ENCODE data around the gene YAF2.
A peak's percentile ranks its signal among the peaks of the same experiment; 100 is the strongest.
"Not testable (repeated sequence)": the region's sequence is repeated elsewhere in the genome, so short reads cannot be mapped to it uniquely, and the experiment has no call there.

YAF2 gene

DNA sequence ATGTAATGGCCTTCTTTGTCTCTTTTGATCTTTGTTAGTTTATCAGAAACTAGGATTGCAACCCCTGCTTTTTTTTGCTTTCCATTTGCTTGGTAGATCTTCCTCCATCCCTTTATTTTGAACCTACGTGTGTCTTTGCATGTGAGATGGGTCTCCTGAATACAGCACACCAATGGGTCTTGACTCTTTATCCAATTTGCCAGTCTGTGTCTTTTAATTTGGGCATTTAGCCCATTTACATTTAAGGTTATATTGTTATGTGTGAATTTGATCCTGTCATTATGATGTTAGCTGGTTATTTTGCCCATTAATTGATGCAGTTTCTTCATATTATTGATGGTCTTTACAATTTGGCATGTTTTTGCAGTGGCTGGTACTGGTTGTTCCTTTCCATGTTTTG, 14.6 kb upstream of the YAF2 start:
- not testable (repeated sequence) for DNase-seq

DNA sequence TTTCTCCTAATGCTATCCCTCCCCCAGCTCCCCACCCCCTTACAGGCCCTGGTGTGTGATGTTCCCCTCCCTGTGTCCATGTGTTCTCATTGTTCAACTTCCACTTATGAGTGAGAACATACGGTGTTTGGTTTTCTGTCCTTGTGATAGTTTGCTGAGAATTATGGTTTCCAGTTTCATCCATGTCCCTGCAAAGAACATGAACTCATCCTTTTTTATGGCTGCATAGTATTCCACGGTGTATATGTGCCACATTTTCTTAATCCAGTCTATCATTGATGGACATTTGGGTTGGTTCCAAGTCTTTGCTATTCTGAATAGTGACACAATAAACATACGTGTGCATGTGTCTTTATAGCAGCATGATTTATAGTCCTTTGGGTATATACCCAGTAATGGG, 11.0 kb upstream of the YAF2 start:
- DNase-seq, result not testable (repeated sequence)

DNA sequence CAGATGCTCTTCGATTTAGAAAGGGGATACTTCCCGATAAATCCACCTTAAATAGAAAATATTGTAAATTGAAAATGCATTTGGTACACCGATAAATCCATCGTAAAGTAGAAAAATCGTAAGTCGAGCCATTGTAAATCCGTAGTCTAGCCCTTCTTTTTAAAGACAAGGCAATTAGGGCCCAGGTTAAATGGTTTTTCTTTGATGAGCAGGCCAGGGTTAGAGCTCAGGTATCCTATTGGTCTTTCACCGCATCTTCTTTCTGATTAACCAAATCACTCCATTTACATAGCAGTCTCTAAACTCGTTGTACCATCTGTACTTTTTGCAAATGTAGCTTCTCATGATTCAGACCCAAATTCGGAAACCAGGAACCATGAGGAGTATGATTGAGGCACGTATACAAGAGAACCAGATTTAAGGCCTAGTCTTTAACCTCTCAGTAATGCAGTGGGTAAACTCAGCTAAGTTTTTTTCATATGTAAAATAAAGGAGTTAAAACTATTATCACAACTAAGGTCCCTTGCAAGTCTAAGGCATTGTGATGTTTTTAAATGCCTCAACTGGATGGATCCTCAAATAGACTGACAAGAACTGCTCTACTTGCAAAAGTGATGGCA, 2.2 kb upstream of the YAF2 start:
- DNase-seq, result no peak

DNA sequence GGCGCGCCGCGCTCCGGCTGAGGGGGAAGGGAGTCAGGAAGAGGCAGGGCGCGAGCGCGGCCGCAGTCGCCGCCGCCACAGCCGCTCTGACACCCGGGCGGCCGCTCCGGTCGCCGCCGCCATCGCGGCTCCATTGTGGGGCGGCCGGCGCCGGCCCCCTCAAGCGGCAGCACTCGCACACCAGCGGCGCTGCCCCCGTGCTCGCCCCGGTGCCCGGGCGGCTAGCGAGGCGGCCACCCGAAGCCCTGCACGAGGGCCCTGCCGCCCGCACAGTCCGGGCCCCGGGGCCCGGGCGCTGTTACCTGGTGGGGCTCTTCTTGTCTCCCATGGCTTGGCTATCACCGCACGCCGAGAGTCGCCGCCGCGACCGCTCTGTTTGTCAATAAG, 202 bp downstream of the YAF2 start:
- no peak for DNase-seq

DNA sequence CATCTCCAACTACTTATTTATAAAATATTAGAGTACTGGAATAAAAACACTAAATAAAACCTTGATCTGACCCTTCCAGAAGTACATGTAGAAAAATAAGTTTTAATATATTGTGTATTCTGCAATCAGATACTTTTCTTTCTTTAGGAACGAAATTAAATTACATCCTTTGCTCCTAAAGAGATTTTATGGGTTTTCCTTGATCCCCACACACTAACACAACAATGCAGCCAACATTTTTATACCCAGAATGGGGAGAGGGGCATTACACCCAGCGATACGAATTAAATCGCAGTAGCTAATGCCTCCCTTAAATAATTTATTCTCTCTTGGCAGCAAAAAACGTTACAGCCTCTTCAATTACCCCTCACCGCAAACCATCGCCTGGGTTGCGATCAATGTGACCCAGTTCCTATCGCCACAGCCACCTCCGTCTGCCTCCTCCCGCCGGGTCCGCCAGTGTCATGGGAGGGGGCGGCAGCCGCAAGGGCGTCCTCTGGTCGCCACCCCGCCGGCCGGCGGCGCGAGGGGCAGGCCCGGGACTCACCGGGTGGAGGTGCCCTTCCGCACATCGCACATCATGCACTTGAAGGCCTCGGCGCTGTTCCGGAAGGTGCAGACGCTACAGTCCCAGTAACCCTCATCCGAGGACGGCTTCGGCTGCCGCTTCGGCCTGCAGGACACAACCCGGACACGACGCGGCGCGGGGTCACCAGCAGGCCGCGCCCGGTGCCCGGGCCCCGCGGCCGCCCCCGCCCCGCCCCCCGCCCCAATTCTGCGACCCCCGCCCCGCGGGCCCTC, 796 bp downstream of the YAF2 start:
- peak; percentile 77 for DNase-seq

DNA sequence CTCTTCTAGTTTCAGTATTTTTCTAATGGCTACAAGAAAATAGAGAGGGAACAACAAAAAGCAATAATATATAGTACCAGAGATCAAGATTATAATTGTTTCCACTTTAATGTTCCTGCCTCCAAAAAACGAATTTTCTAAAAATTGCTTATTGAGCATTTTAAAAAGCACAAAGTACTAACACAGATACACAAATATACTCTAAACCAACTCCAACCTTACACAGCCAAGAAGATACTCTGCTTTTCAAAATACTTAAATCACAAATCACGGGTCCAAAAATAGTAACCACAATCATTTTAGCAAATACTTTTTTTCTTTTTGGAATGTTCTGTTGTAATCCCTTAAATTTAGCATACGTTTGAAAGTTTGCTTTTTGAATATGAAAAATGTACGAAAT, 2.0 kb downstream of the YAF2 start:
- no peak for DNase-seq

DNA sequence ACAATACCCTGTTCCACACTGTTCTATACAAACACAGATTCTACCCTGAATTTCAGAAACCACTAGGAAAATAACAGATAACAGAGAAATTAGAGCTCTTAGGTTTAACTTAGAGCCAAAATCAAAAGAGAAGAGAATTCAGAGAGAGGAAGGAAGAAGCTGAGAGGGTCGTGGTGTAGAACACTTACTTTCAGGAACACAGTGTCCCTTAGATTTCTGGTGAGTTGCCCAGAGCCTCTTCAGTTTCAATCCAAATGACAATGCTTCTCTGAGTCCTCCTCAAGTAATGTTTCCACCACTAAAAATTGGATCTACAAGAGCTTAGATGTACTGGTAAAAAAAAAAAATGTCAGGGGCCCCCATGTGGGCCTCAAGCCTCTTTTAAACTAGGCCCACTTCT, 2.6 kb downstream of the YAF2 start:
- DNase-seq, result no peak

DNA sequence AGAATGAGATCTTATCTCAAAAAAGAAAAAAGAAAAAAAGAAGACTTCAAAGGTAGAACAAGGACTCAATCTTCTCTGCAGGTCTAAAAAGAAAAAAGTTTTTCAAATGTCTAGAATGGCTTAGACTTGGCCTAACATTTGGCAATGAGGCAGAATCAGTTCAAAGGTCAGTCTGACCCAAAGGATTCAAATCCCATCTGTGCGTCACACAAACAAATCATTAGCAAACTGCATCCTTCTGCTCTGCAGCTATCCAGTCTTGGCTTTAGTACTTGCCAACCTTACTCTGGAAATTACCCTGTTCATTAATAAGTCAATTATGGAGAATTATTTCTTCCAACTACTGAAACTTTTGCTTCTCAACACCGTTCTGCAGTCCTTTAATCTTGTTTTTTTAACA, 3.1 kb downstream of the YAF2 start:
- DNase-seq, result no peak

DNA sequence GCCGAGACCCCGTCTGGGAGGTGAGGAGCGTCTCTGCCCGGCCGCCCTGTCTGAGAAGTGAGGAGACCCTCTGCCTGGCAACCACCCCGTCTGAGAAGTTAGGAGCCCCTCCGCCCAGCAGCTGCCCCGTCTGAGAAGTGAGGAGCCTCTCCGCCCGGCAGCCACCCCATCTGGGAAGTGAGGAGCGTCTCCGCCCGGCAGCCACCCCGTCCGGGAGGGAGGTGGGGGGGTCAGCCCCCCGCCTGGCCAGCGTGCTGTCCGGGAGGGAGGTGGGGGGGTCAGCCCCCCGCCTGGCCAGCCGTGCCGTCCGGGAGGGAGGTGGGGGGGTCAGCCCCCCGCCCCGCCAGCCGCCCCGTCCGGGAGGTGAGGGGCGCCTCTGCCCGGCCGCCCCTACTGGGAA, 10.5 kb downstream of the YAF2 start:
- DNase-seq, result not testable (repeated sequence)

DNA sequence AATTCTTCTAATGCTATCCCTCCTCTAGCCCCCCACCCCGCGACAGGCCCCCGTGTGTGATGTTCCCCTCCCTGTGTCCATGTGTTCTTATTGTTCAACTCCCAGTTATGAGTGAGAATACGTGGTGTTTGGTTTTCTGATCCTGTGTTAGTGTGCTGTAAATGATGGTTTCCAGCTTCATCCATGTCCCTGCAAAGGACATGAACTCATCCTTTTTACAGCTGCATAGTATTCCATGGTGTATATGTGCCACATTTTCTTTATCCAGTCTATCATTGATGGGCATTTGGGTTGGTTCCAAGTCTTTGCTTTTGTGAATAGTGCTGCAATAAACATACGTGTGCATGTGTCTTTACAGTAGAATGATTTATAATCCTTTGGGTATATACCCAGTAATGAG, 13.5 kb downstream of the YAF2 start:
- DNase-seq, result not testable (repeated sequence)

DNA sequence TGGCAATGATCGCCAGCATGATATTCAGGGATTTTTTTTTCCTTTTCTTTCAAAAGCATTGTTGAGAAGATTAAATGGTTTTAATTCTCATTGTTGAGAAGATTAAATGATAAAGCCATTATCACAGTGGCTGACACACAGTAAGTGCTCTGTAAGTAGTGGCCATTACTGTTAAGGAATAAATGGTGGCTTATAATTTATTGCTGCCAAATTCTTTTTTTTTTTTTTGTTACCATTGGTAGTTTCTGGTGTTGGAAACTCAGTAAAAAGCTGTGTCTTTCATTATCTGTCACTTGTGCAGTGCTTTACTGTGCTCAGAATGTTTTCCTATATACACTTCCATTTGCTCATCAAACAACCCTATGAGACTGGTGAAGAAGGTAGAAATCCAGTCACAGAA, 15.3 kb downstream of the YAF2 start:
- no peak for DNase-seq

DNA sequence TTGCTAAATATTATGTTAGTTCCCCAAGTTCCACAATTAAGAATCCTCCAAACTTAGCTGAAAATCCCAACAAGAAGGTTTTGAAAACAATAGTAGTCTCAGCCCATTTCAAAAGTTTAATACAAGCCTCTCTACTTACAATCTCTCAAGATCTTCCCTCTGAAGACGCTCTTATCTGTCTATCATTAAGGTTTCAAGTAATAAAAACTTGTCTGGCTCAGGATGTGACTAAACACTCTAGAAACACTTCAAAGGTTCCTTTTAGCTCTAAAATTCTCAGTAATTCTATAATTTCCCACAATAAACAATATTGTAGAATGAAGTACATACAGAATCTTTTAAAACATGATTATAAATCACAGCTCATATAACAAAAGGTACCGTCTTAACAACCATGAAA, 16.3 kb downstream of the YAF2 start:
- DNase-seq, result no peak

DNA sequence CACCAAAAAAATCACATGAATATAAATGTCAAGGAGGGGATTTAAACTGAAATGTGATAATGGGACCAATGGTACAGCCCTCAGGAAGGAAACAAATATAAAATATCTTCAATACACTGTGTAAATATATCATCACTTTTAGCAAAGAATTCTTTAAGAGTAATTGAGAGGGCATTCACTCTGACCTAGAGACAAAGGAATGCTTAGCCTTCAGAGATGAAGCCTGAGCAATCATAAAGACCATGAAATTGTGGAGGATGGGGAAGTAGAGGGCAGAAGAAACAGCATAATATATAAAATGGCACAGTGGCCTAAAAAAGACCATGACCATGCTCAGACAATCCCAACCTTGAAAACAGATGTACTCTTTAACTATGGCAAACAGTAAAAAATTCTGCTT, 20.4 kb downstream of the YAF2 start:
- no peak for DNase-seq

DNA sequence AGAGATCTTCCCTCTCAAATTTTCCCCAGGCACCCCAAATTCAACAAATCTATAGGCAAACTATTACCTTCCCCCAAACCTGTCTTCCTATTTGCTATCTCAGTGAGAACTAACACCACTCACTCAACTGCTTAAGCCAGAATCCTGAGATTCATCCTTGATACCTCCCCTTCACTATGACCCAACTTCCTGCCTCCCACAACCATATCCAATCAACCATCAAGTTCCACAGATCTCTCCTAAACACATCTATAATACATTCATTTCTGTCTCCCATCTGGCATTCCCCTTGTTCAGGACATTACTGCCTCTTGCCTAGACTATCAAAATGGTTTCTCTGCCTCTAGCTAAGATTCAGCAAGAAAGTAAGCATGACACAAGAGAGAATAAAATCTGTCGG, 21.3 kb downstream of the YAF2 start:
- no peak for DNase-seq

DNA sequence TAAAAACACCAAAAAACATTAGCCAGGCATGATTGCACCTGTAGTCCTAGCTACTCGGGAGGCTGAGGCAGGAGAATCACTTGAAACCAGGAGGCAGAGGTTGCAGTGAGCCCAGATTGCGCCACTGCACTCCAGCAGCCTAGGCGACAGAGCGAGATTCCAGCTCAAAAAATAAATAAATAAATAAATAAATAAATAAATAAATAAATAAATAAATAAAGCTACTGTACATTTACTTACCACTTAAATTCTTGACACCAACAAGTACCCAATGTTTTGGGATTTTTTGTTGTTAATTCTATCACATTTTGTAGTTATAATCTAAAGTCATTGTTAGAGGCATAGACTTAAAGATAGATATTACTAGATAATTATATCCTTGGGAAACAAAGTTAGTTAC, 22.3 kb downstream of the YAF2 start:
- DNase-seq, result not testable (repeated sequence)

DNA sequence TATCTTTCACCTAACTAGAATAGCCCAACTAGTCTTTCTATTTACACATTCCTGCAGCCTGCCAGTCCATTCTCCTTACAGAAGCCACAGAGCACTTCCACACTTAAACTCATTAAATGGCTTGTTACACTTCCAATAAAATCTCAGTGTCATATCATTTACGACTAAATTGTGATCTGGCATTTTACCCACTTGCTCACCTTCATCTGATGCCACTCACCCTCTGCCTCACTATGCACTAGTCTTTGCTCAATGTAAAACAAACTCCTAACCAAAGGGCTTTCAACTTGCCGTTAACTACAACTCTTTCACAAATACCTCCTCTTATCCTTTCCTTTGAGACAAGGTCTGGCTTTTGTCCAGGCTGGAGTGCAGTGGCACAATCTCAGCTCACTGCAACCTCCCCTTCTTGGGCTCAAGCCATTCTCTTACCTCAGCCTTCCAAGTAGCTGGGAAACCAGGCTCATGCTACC, 24.1 kb downstream of the YAF2 start:
- DNase-seq, result no peak

DNA sequence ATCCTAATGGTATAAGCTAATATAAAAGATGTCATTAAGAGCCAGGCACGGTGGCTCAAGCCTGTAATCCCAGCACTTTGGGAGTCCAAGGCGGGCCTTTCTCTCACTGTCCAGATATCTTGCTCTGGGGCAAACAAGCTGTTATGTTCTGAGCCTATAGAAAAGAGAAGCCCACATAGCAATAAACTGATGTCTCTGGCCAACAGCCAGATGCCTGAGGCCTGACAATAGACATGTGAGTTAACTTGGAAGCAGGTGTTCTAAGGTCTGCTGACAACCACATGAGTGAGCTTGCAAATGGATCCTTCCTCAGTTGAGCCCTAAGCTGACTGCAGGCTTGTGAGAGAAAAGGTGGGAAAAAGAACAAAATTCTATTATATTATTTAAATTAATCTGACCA, 25.0 kb downstream of the YAF2 start:
- peak; percentile 66 for DNase-seq

DNA sequence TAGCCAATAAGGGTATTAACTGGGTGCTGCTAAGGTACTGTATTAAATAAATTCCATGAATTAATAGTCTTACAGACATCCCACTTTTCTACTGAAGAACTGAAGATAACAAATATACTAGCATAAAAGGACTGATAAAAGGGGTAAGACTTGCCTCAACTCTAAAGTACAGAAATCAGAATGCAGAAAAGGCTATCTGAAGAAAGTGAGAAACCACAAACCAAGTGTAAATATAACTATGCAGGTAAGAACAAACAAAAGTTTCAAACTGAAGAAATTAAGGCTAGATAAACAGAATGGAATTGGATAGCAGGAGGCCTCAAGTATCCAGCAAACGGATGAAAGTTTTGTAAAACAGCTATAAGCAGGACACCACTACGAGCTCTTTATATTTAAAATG, 29.5 kb downstream of the YAF2 start:
- DNase-seq, result no peak

DNA sequence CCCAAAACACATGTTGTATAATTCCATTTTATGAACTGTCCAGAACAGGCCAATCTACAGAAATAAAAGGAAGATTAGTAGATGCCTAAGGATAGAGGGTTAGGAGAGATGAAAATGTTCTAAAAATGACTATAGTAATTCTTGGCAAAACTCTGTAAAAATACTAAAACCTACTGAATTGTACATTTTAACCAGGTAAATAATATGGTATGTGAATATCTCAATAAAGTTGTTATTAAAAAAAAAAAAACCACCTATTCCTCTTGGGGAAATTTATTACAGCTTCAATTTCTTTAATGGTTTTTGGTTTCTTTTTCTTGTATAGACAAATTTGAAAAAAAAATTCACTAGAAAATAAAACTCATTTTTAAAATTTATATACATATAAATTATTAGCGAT, 33.2 kb downstream of the YAF2 start:
- no peak for DNase-seq

DNA sequence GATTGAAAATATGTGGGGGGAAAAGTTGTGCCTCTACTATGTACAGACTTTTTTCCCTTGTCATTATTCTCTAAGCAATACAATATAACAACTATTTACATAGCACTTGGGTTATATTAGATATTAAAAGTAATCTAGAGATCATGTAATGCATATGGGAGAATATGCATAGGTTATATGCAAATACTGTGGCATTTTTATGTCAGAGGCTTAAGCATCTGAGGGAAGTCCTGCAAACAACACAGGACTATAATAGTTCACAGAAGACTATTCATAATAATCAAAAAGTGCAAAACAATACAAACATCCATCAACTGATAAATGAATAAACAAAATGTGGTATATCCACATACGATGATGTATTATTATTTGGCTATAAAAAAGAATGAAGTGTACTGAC, 33.7 kb downstream of the YAF2 start:
- no peak for DNase-seq

DNA sequence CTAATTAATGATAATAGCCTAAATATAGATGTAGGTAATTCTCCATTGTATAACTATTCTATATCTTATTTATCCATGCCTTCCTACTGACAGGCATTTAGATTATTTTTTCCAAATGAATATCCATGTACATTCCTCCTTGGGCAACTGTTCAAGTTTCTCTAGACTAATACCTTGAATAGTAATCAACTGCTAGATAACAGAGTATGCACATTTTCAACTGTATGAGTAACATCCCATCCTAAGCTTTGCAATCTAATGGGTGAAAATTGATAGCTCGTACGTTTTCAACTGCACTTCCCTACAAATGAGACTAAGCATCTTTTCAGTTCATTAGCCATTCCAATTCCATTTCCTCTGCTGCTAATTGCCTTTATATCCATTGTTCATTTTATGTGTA, 37.0 kb downstream of the YAF2 start:
- no peak for DNase-seq

DNA sequence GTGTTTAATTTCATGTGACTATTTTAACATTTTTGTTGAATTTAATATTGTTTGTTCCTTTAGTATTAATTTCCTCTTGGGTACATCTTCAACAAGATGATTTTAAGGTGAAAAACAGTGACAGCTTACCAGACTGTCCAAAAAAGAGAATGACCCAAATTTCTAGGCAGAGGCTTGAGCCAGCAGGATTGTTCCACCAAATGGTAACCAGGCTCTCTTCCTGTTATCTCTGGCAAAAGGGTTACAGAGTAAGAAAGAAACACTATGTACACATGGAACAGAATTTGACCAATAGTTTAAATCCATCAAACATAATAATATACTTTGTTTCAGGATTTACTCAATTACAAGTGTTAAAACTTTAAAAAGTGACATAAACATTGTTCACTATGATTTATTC, 39.0 kb downstream of the YAF2 start:
- DNase-seq, result no peak

DNA sequence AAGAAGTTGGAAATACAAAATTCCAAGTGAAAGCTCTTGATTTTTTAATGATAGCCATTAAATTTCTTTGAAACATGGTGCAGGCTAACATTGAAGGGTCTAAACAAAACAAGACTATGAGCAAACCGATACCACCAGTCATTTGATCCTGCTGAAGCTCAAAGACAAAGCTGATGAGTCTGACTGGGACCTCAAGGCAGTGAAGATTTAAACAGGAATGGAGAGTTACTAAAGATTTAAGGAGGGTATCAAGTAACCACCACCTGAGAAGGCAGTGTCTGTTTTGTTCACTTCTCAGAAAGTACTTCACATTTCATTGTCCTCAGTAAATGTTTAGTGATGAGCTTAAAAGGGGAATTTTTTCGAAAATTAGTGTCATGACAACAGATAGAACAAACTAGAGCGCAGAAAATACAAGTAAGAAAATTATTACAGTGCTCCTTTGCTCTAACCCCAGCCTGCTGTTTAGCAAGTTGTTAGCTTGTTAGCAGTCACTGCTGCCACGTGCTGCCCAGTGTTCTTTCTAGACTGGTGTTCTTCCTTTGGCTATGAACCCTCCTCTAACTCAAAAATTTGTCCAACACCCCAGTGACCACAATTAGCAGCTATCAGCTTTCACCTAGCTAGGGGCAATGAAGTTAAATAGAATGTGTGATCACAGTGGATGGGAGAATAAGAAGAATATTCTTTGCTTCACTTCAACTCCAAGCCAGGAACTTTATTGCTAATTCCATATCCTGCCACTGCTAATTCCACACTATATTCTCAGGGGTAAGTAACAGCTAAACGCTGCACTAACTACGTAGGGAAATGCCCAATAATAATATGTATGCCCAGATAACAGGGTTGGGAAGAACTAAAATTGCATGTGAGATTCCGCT, 41.1 kb downstream of the YAF2 start:
- DNase-seq, result no peak

DNA sequence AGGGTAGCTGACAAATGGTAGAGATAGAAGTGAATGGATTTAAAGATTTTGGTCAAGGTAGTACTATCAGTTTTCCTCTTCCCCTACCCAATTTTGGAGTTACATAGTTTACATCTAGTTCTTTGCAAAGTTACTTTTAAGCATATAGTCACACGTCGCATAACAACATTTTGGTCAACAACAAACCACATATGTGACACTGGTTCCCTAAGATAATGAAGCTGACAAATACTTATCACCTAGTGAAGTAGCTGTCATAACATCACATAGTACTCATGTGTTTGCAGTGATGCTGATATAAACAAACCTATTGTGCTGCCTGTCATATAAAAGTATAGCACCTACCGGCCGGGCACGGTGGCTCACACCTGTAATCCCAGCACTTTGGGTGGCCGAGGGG, 45.4 kb downstream of the YAF2 start:
- DNase-seq, result no peak

Data from NCI-H774 (cell line).